HG03520 (cell line): ENCODE measurements around the gene ACOX3.

ENCODE experiments used
- ATAC-seq: cut with Tn5 transposase; IDR thresholded peaks from one replicate; pipeline ENCODE4 v1.9.1; 2021; ENCODE audit warnings: mild to moderate bottlenecking, moderate library complexity; ENCODE audit not compliant: unreplicated experiment

ACOX3 gene

DNA sequence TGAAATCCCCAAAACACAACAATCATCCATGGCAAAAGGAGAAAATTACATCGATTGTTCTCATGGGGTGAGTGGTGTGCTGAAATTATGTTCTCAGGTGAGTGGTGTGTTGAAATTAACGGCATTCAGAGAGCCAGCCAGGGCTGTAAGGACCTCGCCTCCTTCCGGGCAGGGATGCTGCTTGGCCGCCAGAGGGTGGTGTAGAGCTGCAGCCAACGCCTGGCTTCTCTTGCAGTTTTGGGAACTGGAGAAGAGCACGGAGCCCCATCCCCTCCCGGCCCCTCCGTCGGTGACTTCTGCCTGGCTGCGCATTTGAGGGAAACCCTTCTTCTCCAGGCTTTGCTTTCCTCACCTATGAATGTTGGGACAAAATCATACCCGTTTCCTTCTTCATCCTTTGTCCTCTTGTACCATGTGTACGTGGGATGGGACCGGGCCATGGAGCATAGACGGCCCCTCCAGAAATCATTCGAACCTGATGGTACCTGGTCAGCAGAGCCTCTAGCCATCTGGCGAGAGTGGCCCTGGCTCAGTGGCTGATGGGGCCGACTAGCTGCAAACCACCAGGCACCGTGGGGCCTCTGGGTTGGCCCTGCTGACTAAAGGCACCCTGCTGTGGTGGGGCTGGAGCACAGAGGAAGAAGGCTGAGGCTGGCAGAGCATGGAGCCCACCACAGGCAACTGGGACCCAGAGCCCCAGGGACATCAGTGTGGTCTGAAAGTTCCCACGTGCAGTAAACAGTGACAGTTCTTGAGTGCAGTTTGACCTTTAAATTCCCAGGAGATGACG, 28.4 kb upstream of the ACOX3 start:
- ATAC-seq: peak; percentile 55

DNA sequence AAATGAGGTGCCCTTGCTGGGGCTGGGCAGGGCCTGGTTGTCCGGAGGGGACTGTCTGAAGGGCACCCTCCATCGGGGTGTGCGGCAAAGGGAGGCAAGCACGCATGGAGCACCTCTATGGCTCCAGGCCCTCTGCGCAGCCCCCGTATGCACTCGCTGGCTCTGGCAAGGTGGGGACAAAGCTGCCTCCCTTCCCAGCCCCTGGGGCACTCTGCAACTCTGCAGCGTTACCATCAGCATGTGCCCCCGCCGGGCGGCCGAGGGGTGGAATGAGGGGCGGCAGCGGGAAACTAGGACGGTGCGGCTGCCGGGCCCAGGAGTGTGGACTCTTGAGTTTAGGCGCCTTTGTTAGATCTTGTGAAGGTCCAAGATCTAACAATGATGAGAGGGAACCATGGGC, 26.5 kb upstream of the ACOX3 start:
- ATAC-seq: no peak

DNA sequence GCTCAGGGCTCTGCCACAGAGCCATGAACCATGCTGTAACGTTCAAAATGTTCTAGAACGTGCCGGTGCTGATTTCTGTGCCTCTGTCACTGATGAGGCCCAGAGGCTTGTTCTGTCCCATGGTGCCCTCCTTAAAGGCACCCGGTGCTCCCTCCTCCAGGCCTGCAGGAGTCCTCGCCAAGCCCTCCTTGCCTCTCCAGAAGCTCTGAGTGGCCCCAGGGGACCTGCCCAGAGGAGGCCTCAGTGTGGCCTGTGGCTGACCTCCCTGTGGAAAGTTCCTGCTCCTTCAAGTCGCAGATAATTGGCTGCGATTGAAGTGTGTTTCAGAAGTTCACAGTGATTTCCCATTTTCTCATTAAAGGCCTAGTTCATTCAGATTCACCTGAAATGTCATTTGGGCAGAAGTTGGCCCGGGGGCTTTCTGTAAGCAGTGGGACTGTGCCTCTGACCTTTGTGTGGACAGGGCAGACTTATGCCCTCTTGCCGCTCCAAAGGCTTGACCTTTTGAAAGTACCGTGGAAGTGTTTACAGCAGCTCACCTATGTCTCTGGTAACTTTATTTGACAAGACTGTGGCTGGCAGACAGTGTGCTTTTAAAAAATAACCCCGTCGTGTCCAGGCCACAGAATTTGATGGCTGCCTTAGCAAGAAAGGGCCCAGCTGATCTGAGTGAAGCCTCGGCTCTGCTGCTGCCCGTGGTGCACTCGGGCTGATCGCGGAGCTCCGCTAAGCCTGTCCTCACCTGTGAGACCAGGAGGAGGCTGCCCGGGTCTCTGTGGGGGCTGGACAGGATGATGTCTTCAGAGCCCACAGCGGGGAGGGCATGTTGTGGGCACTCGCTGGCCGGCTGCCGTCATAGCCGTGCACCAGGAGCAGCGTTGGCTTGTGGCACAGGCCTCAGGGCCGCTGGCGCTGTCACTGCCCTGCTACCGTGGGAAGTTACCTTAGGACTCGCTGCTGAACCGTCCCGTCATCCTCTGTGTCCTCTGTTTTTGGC, 25.4 kb upstream of the ACOX3 start:
- no peak for ATAC-seq

DNA sequence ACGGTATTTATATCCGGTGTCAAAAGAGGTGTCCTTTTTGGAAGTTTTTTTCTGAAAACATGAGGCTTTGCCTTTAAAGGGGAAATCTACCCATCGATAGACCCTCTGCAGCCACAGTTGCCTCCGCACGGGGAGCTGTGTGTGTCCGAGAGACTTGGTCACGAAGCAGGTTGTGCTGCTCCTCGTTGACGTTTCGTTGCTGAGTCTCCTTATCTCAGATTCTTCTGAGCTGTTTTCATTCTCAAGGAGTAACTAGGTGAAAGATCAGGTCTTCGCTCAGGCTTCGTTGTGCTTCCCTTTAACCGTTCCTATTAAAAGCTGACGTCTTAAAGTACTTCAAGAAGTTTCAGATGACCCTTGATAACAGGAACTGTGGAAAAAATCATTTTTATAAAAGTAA, 23.9 kb upstream of the ACOX3 start:
- ATAC-seq: no peak

DNA sequence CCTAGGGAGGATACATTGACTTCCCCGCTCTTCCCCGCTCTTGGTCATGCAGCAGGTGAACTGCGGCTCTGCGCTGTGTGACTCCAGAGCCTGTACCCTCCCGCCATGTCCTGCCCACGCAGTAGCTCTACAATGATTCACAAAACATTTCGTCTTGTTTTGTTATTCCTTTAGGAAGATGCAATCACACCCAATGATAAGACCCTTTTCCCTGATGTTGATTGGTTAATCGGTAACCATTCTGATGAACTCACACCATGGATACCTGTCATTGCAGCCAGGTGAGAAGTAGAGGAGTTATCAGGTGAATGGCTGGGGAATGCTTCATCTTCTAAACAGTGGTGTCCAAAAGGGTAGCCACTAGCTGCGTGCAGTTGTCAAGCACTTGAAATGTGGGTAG, 23.3 kb upstream of the ACOX3 start:
- ATAC-seq: no peak

DNA sequence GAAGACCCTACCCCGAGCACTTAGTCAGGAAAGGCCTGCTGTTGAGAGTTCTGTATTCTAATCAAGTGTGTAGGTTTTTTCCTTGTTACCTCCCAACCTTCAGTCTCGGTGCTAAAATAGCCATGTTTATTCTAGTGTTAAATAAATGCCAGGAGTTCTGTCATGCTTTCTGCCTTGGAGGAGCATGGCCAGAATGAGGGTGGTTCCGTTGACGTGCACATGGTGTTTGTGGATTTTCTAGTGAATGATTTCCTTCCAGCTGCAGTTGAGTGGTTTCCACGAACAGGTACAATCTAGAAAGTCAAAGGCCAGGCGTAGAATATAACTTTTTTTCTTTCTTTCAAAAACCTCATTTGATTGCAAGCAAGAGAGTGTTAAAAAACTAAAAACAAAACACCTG, 21.1 kb upstream of the ACOX3 start:
- ATAC-seq: no peak

DNA sequence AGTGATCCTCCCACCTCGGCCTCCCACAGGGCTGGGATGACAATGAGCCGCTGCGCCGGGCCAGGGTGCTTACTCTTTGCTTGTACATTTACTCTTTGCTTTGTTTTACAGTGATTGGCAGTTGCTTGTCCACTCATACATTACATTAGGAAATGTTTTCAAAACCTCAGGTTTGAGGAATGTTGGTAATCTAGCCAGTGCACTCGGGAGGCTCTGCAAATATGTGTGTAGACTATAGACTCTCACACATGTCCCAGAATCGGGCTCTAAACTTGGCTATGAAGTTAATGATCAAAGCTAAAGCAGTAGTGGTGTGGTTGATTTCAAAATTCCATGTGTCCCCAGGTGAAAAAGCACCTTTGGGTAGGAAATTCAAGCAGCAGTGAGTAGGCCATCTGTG, 20.6 kb upstream of the ACOX3 start:
- no peak for ATAC-seq

DNA sequence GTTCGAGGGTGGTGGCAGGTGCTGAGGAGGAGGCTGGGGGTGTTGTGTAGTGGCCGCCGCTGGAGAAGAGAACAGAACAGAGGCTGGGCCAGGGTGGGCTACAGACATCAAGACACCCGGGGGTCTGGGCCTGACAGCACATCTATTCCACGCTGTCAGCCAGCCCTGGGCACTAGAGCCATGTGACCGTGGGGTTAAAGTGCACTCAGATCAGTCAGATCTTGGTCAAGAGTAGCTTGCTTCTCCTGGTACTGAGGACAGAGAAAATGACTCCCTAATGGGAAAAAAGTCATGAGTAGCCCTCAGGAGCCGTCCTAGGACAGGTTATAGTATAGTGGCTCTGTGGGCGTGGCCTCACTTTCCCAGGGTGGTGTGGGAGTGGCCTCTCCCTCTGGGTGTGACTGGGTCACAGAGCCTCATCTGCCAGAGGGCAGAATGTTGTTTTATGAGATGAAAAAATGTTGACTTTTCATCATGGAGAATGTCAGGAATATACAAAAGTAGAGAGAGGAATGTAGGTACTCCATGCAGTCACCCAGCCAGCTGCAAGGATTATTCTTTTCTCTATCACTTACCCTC, 19.4 kb upstream of the ACOX3 start:
- ATAC-seq: no peak

DNA sequence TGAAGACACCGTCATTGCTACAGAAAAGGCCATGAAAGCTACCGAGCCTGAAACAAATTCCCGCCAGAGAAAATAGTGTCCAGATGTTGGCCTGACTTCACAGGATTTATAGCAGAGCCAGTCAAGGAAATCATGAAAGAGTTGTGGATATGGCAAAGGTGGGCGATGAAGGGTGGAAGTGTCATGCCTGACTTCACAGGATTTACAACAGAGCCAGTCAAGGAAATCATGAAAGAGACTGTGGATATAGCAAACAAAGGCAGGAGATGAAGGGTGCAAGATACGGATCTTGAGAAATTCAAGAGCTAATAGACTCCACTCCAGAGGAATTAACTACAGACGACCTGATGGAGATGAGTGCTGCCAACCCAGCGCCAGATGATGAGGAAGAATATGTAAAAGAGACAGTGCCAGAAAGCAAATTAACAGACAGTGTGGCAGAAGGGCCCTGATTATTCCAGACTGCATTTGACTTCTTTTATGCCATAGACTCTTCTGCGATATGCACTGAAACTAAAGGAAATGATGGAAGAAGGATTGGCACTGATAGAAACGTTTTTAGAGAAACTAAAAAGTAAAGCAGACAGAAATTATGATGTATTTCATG, 17.2 kb upstream of the ACOX3 start:
- no peak for ATAC-seq

DNA sequence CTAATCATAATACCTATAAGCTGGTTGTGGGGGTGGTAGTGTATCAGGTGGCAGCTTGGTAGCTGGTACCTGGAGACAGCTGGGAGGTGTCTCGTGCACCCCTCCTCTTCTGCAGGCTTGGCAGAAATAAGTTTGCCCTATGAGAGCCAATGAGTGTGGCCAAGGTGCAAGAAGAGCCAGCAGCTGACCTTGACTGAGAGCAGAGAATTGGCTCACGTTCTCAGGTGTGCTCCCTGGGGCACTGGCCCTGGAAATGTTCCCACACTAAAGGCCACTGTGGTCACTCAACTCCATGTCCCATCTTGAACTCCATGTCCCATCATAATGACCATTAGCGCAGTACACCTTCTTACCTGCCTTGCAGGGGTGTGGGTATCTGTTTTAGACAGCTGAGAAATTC, 13.4 kb upstream of the ACOX3 start:
- no peak for ATAC-seq

DNA sequence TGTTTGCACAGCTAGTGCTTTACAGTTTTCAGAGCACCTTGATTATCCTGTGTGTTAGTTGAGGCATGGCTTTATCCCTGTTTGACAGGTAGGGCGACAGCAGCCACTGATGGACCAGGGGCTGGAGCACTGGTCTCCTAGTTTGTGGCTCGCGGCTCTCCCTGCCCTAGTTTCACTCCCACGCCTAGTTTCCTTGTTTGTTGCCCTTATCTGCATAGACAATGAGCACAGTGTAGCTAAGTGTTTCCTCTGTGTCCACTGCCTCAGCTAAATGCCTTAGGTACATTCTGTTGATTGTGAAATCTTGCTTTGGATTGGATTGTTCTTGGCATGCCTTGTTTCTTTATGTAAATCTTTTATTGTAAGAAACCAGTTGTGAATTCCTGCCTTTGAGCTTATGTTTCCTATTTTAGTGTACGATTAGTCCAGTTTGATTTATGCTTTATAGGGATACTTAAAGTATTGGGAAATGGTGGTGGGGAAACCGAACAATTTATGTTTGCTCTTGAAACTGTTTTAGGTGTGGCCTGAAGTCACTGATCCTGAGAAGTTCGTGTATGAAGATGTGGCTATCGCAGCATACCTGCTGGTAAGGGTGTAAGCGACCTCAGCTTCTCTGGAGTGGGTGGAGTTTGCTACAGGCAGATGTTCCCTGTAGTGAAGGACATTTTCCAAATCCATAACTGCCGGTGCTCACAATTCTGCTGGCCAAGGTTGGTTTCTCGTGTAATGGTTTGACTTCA, 11.1 kb upstream of the ACOX3 start:
- ATAC-seq: no peak

DNA sequence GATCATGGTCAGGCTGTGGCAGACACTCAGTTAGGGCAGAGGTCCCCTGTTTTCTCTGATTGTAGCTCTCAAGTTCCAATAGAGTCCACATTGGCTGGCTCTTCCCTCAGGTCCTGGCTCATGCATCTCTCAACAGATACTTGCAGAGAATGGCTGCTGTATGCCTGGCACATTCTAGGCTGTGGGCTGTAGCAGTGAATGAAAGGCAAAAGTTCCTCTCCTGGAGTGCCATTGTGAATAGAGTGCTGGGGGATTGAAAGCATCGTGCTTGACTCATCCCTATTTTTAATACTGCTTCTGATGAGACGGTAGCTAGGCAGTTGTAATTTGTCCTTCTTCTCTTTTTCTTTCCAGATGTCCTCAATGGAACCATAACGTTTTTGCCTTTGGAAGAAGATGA, 5.6 kb upstream of the ACOX3 start:
- no peak for ATAC-seq

DNA sequence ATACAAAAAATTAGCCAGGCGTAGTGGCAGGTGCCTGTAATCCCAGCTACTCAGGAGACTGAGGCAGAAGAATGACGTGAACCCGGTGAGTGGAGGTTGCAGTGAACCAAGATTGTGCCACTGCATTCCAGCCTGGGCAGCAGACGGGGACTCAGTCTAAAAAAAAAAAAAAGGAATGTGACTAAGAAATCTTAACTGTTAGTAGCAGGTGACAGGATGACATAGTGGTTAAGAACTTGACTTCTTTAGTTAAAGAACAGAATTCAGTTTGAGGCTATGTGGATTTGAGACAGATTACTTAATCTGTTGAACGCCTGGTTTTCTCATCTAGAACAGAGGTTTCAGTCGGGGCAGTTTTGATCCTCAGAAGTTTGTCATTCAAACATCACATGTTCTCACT, 3.3 kb upstream of the ACOX3 start:
- ATAC-seq: no peak

DNA sequence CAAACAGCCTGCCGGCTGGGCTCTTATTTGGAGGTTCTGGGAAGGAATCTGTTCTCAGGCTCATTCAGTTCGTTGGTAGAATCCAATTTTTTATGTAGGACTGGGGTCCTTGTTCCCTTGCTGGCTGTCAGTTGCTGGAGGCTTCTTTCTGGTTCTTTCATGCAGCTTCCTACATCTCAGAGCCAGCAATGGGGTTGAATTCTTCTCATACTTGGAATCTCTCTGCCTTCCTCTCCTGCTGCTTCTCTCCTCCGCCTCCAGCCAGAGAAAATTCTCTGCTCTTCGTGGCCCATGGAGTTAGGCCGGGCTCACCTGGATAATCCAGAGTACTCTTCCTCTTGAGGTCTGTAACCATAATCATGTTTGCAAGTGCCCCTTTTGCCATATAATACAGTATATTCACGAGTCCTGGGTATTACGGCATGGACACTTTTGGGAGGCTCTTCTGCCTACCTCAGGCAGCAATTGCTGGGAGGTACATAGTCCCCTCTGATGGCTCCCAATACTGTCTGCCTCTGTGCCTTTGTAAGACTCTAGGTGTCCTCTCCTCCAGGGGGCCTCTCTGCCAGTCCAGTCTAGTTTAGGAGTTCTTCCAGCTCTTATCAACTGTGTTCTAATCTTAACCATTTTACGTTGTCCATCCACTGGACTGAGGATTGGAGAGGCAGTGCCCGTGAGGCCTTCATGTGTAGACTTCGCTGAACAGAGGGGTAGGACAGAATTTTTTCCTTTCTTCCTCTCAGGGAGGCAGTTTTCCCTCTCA, 2.3 kb upstream of the ACOX3 start:
- ATAC-seq: no peak

DNA sequence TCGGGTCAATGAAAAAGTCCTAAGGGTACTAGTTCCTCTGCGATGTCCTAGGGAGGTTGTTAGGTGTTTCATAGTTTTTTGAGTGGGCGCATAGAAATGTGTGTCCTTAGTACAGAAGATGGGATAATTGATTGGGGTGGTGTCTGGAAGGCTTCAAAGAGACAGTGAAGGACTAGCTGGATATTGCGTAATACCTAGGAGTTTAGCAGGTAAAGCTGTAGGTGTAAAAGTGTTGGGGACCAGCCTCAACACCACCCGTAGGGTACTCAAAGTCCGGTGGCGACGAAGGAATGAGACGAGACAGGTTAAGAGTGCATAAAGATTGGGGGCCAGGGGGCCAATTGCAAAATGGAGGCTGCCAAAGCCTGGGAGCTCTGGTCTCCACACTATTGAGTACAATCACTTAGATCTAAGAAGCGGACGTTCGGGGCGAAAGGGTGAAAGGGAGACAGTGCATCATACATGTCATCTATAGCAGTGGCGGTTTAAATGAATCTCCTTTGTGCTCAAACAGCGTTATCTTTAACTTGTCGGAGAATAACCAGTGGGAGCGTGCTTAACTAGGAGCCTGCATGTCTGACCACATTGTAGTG, 1.1 kb upstream of the ACOX3 start:
- no peak for ATAC-seq

DNA sequence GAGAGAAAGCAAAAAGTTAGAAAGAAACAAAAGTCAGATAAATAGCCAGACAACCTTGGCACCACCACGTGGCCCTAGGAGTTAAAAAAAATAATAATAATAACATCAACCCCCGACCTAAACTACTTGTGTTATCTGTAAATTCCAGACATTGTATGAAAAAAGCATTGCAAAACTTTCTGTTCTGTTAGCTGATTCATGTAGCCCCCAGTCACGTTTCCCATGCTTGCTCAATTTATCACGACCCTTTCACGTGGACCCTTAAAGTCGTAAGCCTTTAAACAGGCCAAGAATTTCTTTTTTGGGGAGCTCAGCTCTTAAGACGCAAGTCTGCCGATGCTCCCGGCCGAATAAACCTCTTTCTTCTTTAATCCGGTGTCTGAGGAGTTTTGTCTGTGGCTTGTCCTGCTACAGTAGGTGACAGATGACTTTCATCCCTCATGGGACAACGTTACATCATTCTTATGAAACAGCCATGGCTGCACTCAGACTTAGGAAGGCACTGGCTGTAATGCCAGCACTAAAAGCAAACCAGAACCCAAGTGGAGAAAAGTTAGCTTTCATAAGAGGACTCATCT, 520 bp downstream of the ACOX3 start:
- peak; percentile 23 for ATAC-seq

DNA sequence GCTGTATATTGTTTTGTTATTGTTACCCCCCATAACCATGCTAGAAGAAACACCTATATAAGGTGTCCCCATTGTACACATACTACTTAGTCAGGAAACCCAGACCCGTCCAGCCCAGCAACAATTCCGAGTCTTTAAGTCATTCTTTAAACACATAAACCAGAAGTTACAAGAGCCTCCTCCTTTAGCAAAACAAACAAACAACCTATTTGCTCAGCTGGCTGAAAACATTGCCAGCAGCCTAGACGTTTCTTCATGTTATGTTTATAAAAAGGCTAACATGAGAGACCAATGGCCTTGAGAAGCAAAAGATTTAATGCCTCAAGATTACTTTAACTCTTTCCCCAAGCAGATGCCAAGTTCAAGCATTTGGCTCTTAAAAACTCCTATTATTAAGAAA, 1.4 kb downstream of the ACOX3 start:
- no peak for ATAC-seq

DNA sequence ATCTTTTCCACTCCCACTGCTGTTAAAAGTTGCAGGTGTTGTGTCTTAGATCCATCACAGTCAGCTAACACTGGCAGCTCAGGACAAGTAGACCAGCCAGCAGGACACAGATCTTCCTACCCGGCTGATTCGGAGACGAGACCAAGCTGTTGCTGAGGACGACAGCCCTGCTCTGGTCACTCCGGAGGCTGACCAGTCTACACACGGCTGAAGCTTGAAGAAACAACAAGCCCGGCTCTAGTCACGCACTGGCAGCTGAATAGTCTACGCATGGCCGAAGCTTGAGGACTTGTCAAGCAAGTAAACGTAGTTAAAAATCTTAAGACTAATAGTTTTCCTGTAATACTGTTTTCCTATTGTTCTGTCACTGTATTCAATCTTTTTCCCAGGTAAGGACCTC, 1.8 kb downstream of the ACOX3 start:
- no peak for ATAC-seq

DNA sequence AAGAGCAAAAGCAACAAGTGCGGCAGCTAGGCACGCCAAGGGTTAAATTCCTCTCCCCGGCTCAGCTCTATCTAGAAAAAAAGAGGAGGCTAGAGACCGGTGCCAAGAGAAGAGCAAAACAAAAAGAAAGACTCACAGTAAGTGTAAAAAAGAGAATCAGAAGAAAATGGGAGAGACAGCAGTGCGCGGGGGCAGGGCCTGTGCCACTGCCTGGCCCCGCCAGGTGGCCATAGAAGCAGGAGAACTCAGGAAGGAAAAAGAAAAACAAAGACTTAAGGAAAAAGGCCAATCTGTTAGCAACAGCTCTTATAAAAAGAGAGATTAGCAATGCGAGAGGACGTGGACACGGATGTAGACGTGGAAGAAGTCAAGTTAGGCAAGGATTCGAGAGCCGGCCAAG, 3.2 kb downstream of the ACOX3 start:
- ATAC-seq: no peak
